A673 (cell line): ENCODE results near the gene TNS3. TPM values are rescaled to one million over a fixed set of nuclear protein-coding genes. Genes with fewer than 3 reads are reported as not detected.

ENCODE experiments used
- BruUV-seq: library from RNA; stranded (reverse); fragments of 400-500 nt; replicated peaks from 2 replicates; lab custom pipeline; 2021; lab: Mats Ljungman, UMichigan
- CTCF ChIA-PET: fragments of 300-600 bp; sonication (Branson Sonifier 250); formaldehyde crosslinking; loops from one replicate; lab custom pipeline; 2022; ENCODE audit warnings: antibody characterized with exemption; lab: Charles Lee
- POLR2A ChIA-PET: fragments of 300-600 bp; sonication (Branson Sonifier 250); formaldehyde crosslinking; loops from one replicate; lab custom pipeline; 2022; ENCODE audit warnings: antibody characterized with exemption; ENCODE audit not compliant: low non-redundant PET; lab: Charles Lee
- DNase-seq: peaks from one replicate; pipeline ENCODE4 v3.0.0-alpha.2; 2015; ENCODE audit warnings: low spot score
- H3K27ac ChIP-seq: fragments of 200-600 bp; sonication (generic); 2 replicates; pipeline ENCODE4 v1.5.1; 2016; ENCODE audit warnings: mixed run types, low read depth, mild to moderate bottlenecking, mixed read lengths, antibody characterized with exemption, low read length; ENCODE audit not compliant: poor library complexity, severe bottlenecking
- H3K27me3 ChIP-seq: fragments of 200-600 bp; sonication (generic); replicated peaks from 2 replicates; pipeline ENCODE4 v1.6.1; 2017; ENCODE audit warnings: mixed run types, low read depth, mild to moderate bottlenecking, mixed read lengths, antibody characterized with exemption, low read length; ENCODE audit not compliant: insufficient read depth, poor library complexity
- H3K36me3 ChIP-seq: fragments of 200-600 bp; sonication (generic); 2 replicates; pipeline ENCODE4 v1.6.1; 2016; ENCODE audit warnings: mixed run types, mild to moderate bottlenecking, mixed read lengths, antibody characterized with exemption, low read length; ENCODE audit not compliant: insufficient read depth, poor library complexity, severe bottlenecking
- H3K4me1 ChIP-seq: fragments of 200-600 bp; sonication (generic); 2 replicates; pipeline ENCODE4 v1.6.1; 2017; ENCODE audit warnings: mixed run types, mild to moderate bottlenecking, mixed read lengths, antibody characterized with exemption, low read length; ENCODE audit not compliant: insufficient read depth, poor library complexity, severe bottlenecking
- H3K4me3 ChIP-seq: fragments of 200-600 bp; sonication (generic); 2 replicates; pipeline ENCODE4 v1.5.1; 2016; ENCODE audit warnings: low read depth, mixed run types, mild to moderate bottlenecking, mixed read lengths, low read length; ENCODE audit not compliant: poor library complexity, severe bottlenecking
- H3K9me3 ChIP-seq: fragments of 200-600 bp; sonication (generic); 2 replicates; pipeline ENCODE4 v1.6.1; 2016; ENCODE audit warnings: mixed run types, low read depth, mild to moderate bottlenecking, mixed read lengths, antibody characterized with exemption, low read length; ENCODE audit not compliant: poor library complexity, severe bottlenecking
- EZH2 ChIP-seq: fragments of 200-600 bp; sonication (generic); IDR thresholded peaks from 2 replicates; pipeline ENCODE4 v1.6.1; 2017; ENCODE audit warnings: borderline replicate concordance, low read depth, mild to moderate bottlenecking, mixed read lengths, antibody characterized with exemption, low read length; ENCODE audit not compliant: poor library complexity, severe bottlenecking
- intact Hi-C: fragments of 100-400 bp; cut with micrococcal nuclease; formaldehyde crosslinking; loops from one replicate; pipeline ENCODE4 v1.10.0; 2022; ENCODE audit not compliant: unreplicated experiment
- total RNA-seq: library from RNA; stranded (reverse); gene quantifications from 2 replicates; pipeline ENCODE4 v1.2.3, GENCODE V29; 2021
- TF ChIP-seq, protein P1 (sequence below): fragments of 300-800, 200-600 bp; sonication (generic); conservative IDR thresholded peaks from 2 replicates; pipeline ENCODE4 v1.5.1; 2017; ENCODE audit warnings: low read depth, mild to moderate bottlenecking, antibody characterized with exemption, low read length, moderate library complexity, mixed read lengths

The TNS3 gene
- total RNA-seq, 1 experiment from 2014 or later: not detected

DNA sequence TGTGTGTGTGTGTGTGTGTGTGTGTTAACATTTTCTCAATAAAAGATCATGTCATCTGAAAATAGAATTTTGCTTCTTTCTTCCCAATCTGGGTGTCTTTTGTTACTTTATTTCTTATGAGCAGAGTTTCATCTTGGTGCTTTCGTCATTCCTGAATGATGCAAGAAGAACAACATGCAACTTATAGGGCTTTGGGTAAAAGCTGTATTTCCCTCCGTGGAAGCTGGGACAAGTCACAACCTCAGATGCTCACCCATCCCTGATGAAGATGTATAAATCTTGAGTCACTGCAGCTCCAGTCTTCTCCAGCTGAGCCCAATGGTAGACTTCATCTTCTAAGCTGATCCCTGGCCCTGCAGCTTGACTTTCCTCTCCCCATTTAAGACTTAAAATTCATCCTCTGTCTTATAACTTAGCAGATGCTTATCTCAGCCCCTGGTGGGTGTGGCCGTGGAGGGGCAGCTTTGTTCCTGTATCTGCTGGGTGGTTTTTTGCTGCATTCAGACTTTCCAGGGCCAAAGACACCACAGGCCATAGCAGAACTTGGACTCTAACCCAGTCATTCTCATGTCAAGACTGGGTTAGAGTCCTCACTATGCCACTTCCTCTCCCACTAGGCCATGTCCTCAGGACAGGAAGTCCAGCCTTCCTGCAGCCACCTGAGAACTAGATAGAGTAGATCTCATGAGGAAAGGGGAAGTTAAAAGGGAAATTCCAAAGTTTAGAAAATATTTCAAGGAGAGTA, 356.4 kb downstream of the TNS3 start:
- intact Hi-C loops: no loop called here
- CTCF ChIA-PET: no interaction called here
- H3K27ac ChIP-seq: no peak overlapping the region
- TF ChIP-seq, protein P1, sequence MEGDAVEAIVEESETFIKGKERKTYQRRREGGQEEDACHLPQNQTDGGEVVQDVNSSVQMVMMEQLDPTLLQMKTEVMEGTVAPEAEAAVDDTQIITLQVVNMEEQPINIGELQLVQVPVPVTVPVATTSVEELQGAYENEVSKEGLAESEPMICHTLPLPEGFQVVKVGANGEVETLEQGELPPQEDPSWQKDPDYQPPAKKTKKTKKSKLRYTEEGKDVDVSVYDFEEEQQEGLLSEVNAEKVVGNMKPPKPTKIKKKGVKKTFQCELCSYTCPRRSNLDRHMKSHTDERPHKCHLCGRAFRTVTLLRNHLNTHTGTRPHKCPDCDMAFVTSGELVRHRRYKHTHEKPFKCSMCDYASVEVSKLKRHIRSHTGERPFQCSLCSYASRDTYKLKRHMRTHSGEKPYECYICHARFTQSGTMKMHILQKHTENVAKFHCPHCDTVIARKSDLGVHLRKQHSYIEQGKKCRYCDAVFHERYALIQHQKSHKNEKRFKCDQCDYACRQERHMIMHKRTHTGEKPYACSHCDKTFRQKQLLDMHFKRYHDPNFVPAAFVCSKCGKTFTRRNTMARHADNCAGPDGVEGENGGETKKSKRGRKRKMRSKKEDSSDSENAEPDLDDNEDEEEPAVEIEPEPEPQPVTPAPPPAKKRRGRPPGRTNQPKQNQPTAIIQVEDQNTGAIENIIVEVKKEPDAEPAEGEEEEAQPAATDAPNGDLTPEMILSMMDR: no peak
- TF ChIP-seq EZH2: no peak
- no peak overlapping the region for H3K4me3 ChIP-seq
- POLR2A ChIA-PET: no interaction called here
- H3K9me3 ChIP-seq: no peaks in the 10 kb centered on the region
- H3K4me1 ChIP-seq: no peaks in the 10 kb centered on the region
- no peak for DNase-seq
- H3K36me3 ChIP-seq: no peaks in the 10 kb centered on the region
- H3K27me3 ChIP-seq: peaks cover 3% of the 10 kb centered on the region
- no TSS peak for BruUV-seq
